ENCODE measurements around the gene SRR.

SRR gene

GRCh38 chr17:2336852-2337543 lies 33.2 kb downstream of the SRR start, which contains the start of gene SGSM2:
SGSM2 (plus strand) TSS chr17:2337501; CDS start chr17:2337689, 188 bp downstream.
- no peak within 1 kb of the TSS for H4K8ac ChIP-seq (ENCODE audit: low read depth, low read length)
- H3K4me3 ChIP-seq (ENCODE audit: low read length in 2 of 2): peak within 1 kb of the TSS; percentile 90 to 91
- peak within 1 kb of the TSS; percentile 45 for H3K23ac ChIP-seq (ENCODE audit: low read depth, low read length, poor library complexity)
- H3K4me2 ChIP-seq (ENCODE audit: insufficient read depth, low read length, poor library complexity, severe bottlenecking): peak within 1 kb of the TSS; percentile 89
- peak within 1 kb of the TSS; percentile 84 for H2AFZ ChIP-seq (ENCODE audit: low read length)
- H4K91ac ChIP-seq (ENCODE audit: low read depth, low read length, poor library complexity): no peak within 1 kb of the TSS
- DNase-seq (ENCODE audit: low spot score): peak; percentile 59
- H3K36me3 ChIP-seq (replicated peaks in 1 of 2; ENCODE audit: control insufficient read depth in 2 of 2, insufficient read depth in 2 of 2, low read length in 2 of 2): peaks cover 30 to 50% of the 10 kb centered on the region in 2 donors
- H2BK5ac ChIP-seq (ENCODE audit: low read length): peak within 1 kb of the TSS; percentile 46
- no peak within 1 kb of the TSS for H2BK12ac ChIP-seq (ENCODE audit: low read length)
- peak within 1 kb of the TSS; percentile 67 for H3K27ac ChIP-seq (replicated peaks; ENCODE audit: low read length)
- peak within 1 kb of the TSS; percentile 96 for H3K18ac ChIP-seq (ENCODE audit: low read length)
- H2BK15ac ChIP-seq (ENCODE audit: low read length): peak within 1 kb of the TSS; percentile 30
- no CpG with 5 or more reads among the region's 77 CpGs for WGBS, 2 donors (ENCODE audit: extremely low coverage in 2 of 2, insufficient read length in 2 of 2, insufficient replicate concordance in 1 of 2)
- peak within 1 kb of the TSS; percentile 88 for H3K9ac ChIP-seq (ENCODE audit: low read depth, low read length, poor library complexity)
- peaks cover 11% of the 10 kb centered on the region for H3K79me1 ChIP-seq (ENCODE audit: low read depth, low read length)
- H3K9me3 ChIP-seq (replicated peaks in 1 of 2; ENCODE audit: control insufficient read depth in 2 of 2, insufficient read depth in 1 of 2, low read depth in 1 of 2, low read length in 2 of 2): no peaks in the 10 kb centered on the region
- H2AK5ac ChIP-seq (ENCODE audit: low read depth, low read length): peak within 1 kb of the TSS; percentile 89
- no peak within 1 kb of the TSS for H3K4ac ChIP-seq (ENCODE audit: low read length)
- H3K27me3 ChIP-seq (ENCODE audit: control insufficient read depth in 3 of 3, insufficient read depth in 3 of 3, low read depth in 1 of 3, low read length in 3 of 3): no peaks in the 10 kb centered on the region
- H2BK120ac ChIP-seq (ENCODE audit: low read depth, low read length): peak within 1 kb of the TSS; percentile 63
- peaks cover 8 to 15% of the 10 kb centered on the region in 2 donors for H3K4me1 ChIP-seq (ENCODE audit: control insufficient read depth in 2 of 2, insufficient read depth in 1 of 2, low read depth in 1 of 2, low read length in 2 of 2)
- H3K14ac ChIP-seq (ENCODE audit: low read length): peak within 1 kb of the TSS; percentile 84

DNA sequence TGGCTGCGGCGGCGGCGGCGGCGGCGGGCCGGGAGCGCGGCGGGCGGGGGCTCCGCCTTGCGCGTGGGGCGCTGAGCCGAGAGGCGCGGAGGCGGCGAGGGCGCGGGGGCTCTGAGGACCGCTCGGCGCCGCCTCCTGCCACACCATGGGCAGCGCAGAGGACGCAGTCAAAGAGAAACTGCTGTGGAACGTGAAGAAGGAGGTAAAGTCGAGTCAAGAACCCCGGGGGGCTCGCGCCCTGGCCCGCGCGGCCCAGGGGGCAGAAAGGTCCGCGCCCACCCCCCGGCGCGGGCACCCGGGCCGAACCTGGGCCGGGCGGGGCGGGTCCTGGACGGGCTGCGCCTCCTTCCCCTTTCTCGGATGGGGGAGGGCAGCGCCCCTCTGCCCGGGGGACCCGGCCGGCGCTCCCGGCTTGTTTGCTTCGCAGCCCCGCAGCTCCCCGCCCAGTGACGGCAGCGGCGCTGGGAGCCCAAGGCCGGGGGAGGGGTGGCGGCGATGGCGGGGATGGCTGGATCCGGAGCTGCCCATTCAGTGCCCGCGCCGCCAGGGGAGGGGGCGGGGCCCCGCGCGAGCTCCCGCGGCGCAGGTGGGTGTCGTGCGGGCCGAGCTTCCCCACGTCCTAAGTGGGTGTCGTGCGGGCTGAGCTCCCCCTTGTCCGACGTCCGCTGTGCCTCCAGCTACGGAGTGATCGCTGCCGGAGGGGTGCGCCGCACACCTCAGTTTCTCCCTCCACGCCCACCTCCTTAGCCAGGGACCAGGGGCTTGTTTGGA lies 34.0 kb downstream of the SRR start:
- peak overlapping the region; percentile 90 to 91 for H3K4me3 ChIP-seq (ENCODE audit: low read length in 2 of 2)
- WGBS, 2 donors (ENCODE audit: extremely low coverage in 2 of 2, insufficient read length in 2 of 2, insufficient replicate concordance in 1 of 2): no CpG with 5 or more reads among the region's 92 CpGs
- H3K9ac ChIP-seq (ENCODE audit: low read depth, low read length, poor library complexity): peak overlapping the region; percentile 88
- peak overlapping the region; percentile 95 for H3K18ac ChIP-seq (ENCODE audit: low read length)
- H2BK5ac ChIP-seq (ENCODE audit: low read length): no peak overlapping the region
- H3K79me1 ChIP-seq (ENCODE audit: low read depth, low read length): peaks cover 11% of the 10 kb centered on the region
- H3K27ac ChIP-seq (replicated peaks; ENCODE audit: low read length): peak overlapping the region; percentile 59
- DNase-seq (ENCODE audit: low spot score): peak; percentile 42
- peak overlapping the region; percentile 30 for H2BK15ac ChIP-seq (ENCODE audit: low read length)
- no peaks in the 10 kb centered on the region for H3K27me3 ChIP-seq (ENCODE audit: control insufficient read depth in 3 of 3, insufficient read depth in 3 of 3, low read depth in 1 of 3, low read length in 3 of 3)
- no peak overlapping the region for H2AK5ac ChIP-seq (ENCODE audit: low read depth, low read length)
- H3K4me1 ChIP-seq (ENCODE audit: control insufficient read depth in 2 of 2, insufficient read depth in 1 of 2, low read depth in 1 of 2, low read length in 2 of 2): peaks cover 8 to 15% of the 10 kb centered on the region in 2 donors
- peak overlapping the region; percentile 89 for H3K4me2 ChIP-seq (ENCODE audit: insufficient read depth, low read length, poor library complexity, severe bottlenecking)
- H3K23ac ChIP-seq (ENCODE audit: low read depth, low read length, poor library complexity): peak overlapping the region; percentile 26
- H4K91ac ChIP-seq (ENCODE audit: low read depth, low read length, poor library complexity): no peak overlapping the region
- peaks cover 29 to 44% of the 10 kb centered on the region in 2 donors for H3K36me3 ChIP-seq (replicated peaks in 1 of 2; ENCODE audit: control insufficient read depth in 2 of 2, insufficient read depth in 2 of 2, low read length in 2 of 2)
- H2BK120ac ChIP-seq (ENCODE audit: low read depth, low read length): no peak overlapping the region
- H3K4ac ChIP-seq (ENCODE audit: low read length): no peak overlapping the region
- no peak overlapping the region for H4K8ac ChIP-seq (ENCODE audit: low read depth, low read length)
- peak overlapping the region; percentile 84 for H2AFZ ChIP-seq (ENCODE audit: low read length)
- no peak overlapping the region for H2BK12ac ChIP-seq (ENCODE audit: low read length)
- no peaks in the 10 kb centered on the region for H3K9me3 ChIP-seq (replicated peaks in 1 of 2; ENCODE audit: control insufficient read depth in 2 of 2, insufficient read depth in 1 of 2, low read depth in 1 of 2, low read length in 2 of 2)
- no peak overlapping the region for H3K14ac ChIP-seq (ENCODE audit: low read length)

GRCh38 chr17:2338315-2338657 lies 34.5 kb downstream of the SRR start:
- Histone ChIP-seq H2BK120ac (ENCODE audit: low read depth, low read length) (no peak overlapping the region), H4K91ac (ENCODE audit: low read depth, low read length, poor library complexity) (no peak overlapping the region), H3K27ac (replicated peaks; ENCODE audit: low read length) (no peak overlapping the region), H3K23ac (ENCODE audit: low read depth, low read length, poor library complexity) (no peak overlapping the region), H4K8ac (ENCODE audit: low read depth, low read length) (no peak overlapping the region), H3K9me3 (replicated peaks in 1 of 2; ENCODE audit: control insufficient read depth in 2 of 2, insufficient read depth in 1 of 2, low read depth in 1 of 2, low read length in 2 of 2) (no peaks in the 10 kb centered on the region), H2BK12ac (ENCODE audit: low read length) (no peak overlapping the region), H2AFZ (ENCODE audit: low read length) (peak overlapping the region; percentile 84), H2BK5ac (ENCODE audit: low read length) (no peak overlapping the region), H3K4me1 (ENCODE audit: control insufficient read depth in 2 of 2, insufficient read depth in 1 of 2, low read depth in 1 of 2, low read length in 2 of 2) (peaks cover 8 to 15% of the 10 kb centered on the region in 2 donors), H3K79me1 (ENCODE audit: low read depth, low read length) (peaks cover 11% of the 10 kb centered on the region), H3K9ac (ENCODE audit: low read depth, low read length, poor library complexity) (peak overlapping the region; percentile 88), H3K27me3 (ENCODE audit: control insufficient read depth in 3 of 3, insufficient read depth in 3 of 3, low read depth in 1 of 3, low read length in 3 of 3) (no peaks in the 10 kb centered on the region), H3K4me2 (ENCODE audit: insufficient read depth, low read length, poor library complexity, severe bottlenecking) (peak overlapping the region; percentile 89), H3K14ac (ENCODE audit: low read length) (no peak overlapping the region), H2AK5ac (ENCODE audit: low read depth, low read length) (no peak overlapping the region), H2BK15ac (ENCODE audit: low read length) (no peak overlapping the region), H3K36me3 (replicated peaks in 1 of 2; ENCODE audit: control insufficient read depth in 2 of 2, insufficient read depth in 2 of 2, low read length in 2 of 2) (peaks cover 25 to 43% of the 10 kb centered on the region in 2 donors), H3K4me3 (ENCODE audit: low read length in 2 of 2) (peak overlapping the region; percentile 90 to 91), H3K4ac (ENCODE audit: low read length) (no peak overlapping the region), H3K18ac (ENCODE audit: low read length) (no peak overlapping the region)
- no peak for DNase-seq (ENCODE audit: low spot score)
- WGBS, 2 donors (ENCODE audit: extremely low coverage in 2 of 2, insufficient read length in 2 of 2, insufficient replicate concordance in 1 of 2): no CpG with 5 or more reads among the region's 5 CpGs

DNA sequence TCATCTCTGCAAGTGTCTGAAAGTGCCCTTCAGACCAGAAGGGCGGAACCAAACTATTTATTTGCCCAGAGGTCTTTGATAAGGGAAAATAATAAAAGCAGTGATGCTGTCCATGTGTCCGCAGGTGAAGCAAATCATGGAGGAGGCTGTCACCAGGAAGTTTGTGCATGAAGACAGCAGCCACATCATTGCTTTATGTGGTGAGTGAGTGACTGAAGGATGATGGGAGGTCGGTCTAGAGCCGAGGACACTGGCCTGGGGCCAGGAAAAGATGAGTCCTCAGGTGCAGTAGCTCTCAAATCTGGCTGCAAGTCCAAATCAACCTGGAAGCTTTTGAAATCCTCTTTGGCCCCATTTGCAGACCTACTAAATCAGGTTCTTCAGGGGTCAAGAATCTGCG lies 39.7 kb downstream of the SRR start:
- H2BK120ac ChIP-seq (ENCODE audit: low read depth, low read length): no peak overlapping the region
- no peak overlapping the region for H3K4me3 ChIP-seq (ENCODE audit: low read length in 2 of 2)
- H3K4ac ChIP-seq (ENCODE audit: low read length): no peak overlapping the region
- H2BK5ac ChIP-seq (ENCODE audit: low read length): no peak overlapping the region
- H3K27ac ChIP-seq (replicated peaks; ENCODE audit: low read length): no peak overlapping the region
- H3K9me3 ChIP-seq (replicated peaks in 1 of 2; ENCODE audit: control insufficient read depth in 2 of 2, insufficient read depth in 1 of 2, low read depth in 1 of 2, low read length in 2 of 2): no peaks in the 10 kb centered on the region
- H4K8ac ChIP-seq (ENCODE audit: low read depth, low read length): no peak overlapping the region
- H2BK15ac ChIP-seq (ENCODE audit: low read length): no peak overlapping the region
- no peaks in the 10 kb centered on the region for H3K79me1 ChIP-seq (ENCODE audit: low read depth, low read length)
- peaks cover 5 to 10% of the 10 kb centered on the region in 2 donors for H3K4me1 ChIP-seq (ENCODE audit: control insufficient read depth in 2 of 2, insufficient read depth in 1 of 2, low read depth in 1 of 2, low read length in 2 of 2)
- H4K91ac ChIP-seq (ENCODE audit: low read depth, low read length, poor library complexity): no peak overlapping the region
- no peak overlapping the region for H3K18ac ChIP-seq (ENCODE audit: low read length)
- no peak overlapping the region for H3K14ac ChIP-seq (ENCODE audit: low read length)
- no peak overlapping the region for H3K9ac ChIP-seq (ENCODE audit: low read depth, low read length, poor library complexity)
- no peak overlapping the region for H2AK5ac ChIP-seq (ENCODE audit: low read depth, low read length)
- H2AFZ ChIP-seq (ENCODE audit: low read length): no peak overlapping the region
- no peak overlapping the region for H3K4me2 ChIP-seq (ENCODE audit: insufficient read depth, low read length, poor library complexity, severe bottlenecking)
- peaks cover 17 to 41% of the 10 kb centered on the region in 2 donors for H3K36me3 ChIP-seq (replicated peaks in 1 of 2; ENCODE audit: control insufficient read depth in 2 of 2, insufficient read depth in 2 of 2, low read length in 2 of 2)
- no peaks in the 10 kb centered on the region for H3K27me3 ChIP-seq (ENCODE audit: control insufficient read depth in 3 of 3, insufficient read depth in 3 of 3, low read depth in 1 of 3, low read length in 3 of 3)
- WGBS, 2 donors (ENCODE audit: extremely low coverage in 2 of 2, insufficient read length in 2 of 2, insufficient replicate concordance in 1 of 2): no CpG with 5 or more reads among the region's 5 CpGs
- no peak for DNase-seq (ENCODE audit: low spot score)
- H2BK12ac ChIP-seq (ENCODE audit: low read length): no peak overlapping the region
- H3K23ac ChIP-seq (ENCODE audit: low read depth, low read length, poor library complexity): no peak overlapping the region

All from neuronal stem cell (in vitro differentiated cells).